HG02981 (cell line): ENCODE results near the gene CD1D.

Source experiments
- ATAC-seq: cut with Tn5 transposase; IDR thresholded peaks from one replicate; pipeline ENCODE4 v1.9.1; 2021; ENCODE audit warnings: mild to moderate bottlenecking, moderate library complexity; ENCODE audit not compliant: unreplicated experiment

Gene CD1D

DNA sequence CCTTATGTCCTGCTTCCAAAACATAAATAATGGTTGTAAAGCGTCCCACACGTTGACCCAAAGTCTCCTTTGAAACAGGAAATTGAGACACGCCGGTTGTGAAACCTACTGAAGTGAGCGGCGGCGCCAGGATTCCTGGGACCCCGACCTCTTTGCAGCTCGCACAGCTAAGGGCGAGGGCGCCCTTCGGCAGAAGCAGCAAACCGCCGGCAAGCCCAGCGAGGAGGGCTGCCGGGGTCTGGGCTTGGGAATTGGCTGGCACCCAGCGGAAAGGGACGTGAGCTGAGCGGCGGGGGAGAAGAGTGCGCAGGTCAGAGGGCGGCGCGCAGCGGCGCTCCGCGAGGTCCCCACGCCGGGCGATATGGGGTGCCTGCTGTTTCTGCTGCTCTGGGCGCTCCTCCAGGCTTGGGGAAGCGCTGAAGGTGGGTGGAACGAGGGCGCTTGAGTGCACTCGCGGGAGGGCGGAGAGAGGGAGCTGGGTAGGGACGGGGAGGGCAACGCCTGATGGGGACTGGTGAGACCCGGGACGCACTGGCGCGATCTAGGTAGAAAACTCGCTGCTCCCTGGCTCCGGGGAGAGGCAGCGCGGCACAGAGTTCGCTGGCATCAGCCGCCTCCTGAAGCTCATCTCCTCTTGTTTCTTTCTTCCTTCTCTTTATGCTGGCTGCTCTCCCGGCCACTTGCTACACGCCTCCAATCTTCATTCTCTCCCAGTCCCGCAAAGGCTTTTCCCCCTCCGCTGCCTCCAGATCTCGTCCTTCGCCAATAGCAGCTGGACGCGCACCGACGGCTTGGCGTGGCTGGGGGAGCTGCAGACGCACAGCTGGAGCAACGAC, at the start of gene CD1D:
Gene CD1D (plus strand): TSS at position 155 of the 836 bp plus-strand sequence. CDS start 207 bp downstream, at position 362.
- no peak for ATAC-seq

DNA sequence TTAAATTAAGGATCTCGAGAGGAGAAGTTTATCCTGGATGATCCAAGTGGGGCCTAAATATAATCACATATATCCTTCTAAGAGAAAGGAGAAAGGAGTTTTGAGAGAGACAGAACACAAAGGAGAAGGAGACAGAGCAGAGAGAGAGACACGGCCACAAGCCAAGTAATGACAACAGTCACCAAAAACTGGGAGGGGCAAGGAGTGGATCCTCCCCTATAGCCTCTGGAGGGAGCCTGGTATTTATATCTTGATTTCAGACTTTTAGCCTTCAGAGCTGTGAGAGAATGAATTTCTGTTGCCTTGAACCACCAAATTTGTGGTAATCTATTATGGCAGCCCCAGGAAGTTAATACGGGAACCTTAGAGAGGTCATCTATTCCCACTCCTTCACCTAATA, 49.5 kb upstream of the CD1D start:
- ATAC-seq: no peak

DNA sequence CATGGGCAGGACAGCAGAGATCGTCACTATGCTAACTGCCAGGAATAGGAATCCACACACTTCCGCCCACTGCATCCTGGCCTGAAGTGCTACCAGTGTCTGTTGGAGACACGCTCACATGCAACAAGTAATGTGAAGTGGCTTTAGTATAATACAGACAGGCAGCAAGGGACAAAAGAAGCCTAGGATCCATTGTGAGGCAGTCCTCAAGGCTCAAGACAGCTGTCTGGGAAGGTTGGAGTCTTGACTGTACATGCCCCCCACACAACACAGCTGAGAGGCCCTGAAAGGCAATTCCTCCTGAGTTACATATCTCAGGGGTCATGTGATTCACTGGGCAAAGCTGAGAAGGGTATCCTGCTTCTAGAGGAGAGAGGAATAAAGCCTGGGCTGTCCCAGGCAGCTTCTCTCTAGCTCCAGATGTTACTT, 39.9 kb upstream of the CD1D start:
- ATAC-seq: no peak

DNA sequence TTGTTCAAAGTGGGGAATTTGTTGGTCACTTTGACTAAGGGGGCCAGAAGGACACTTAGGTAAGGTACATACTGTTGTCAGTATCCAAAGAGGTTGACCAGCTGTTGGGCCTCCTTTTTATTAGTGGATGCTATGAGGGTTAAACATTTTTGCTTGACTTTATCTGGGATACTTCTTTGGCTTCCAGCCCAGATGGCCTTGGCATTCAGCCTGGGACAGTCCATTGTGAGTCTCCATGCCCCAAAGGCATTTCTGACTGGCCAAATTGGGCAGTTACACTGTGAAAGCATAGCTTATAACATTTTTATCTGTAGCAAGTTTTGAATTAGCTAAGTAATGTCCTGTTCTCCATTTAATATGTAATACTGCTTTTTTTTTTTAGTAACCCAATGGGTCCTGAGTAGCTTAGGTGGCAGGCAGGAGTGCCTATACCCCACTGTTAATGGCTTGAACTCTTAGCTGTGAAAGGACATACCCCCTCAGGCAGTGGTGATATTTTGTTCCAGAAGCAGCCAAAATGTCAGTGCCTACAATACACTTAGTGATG, 35.4 kb upstream of the CD1D start:
- ATAC-seq: no peak

DNA sequence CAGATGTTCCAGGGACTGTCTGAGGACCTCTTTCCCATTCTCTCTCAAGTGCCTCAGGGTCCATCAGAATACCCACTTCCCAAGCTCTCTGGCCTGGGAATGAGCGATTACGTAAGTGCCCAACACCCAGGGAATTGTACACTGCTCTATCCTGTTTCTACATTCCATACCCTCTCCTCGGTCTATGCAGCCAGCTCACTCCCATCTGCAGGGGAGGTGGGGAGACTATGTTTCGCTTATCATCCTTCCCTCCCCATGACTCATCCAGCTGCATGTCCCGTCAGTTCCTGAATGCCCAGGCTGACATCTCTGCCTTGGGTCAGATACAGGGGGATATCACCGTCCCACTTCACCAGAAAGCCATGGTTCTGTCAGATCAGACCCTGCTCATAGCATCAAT, 34.5 kb upstream of the CD1D start:
- ATAC-seq: no peak

DNA sequence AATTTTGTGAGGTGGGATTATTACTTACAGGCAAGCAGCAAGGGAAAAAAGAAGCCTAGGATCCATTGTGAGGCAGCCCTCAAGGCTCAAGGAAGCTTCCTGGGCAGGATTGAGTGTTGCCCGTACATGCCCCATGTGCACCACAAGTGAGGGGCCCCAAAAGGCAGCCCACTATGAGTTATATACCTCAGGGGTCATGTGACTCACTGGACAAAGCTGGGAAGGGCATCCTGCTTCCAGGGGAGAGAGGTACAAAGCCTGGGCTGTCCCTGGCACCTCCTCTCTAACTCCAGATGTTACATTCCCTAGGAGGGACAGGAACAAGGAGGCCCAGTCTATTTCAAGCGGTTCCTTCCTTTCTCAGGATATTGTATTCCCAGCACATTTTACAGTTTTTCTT, 34.0 kb upstream of the CD1D start:
- ATAC-seq: no peak

DNA sequence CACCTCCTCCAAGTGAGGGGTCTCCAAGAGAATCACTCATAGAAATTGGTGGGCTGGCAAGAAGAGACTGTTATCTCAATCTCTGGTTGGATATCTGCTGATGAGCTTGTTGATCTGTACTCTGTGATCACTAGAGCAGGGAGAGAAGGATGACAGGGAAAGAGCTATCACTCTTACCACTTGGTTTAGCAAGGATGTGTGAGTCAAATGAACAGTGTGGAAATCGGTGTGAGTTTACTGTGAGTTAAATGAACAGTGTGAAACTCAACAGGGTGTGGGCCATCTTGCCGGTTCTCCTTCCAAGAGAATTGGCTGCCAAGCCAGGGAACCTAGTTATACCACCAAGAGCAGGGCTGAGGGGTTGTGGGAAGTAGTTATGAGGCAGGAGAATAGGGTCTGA, 33.3 kb upstream of the CD1D start:
- ATAC-seq: no peak

DNA sequence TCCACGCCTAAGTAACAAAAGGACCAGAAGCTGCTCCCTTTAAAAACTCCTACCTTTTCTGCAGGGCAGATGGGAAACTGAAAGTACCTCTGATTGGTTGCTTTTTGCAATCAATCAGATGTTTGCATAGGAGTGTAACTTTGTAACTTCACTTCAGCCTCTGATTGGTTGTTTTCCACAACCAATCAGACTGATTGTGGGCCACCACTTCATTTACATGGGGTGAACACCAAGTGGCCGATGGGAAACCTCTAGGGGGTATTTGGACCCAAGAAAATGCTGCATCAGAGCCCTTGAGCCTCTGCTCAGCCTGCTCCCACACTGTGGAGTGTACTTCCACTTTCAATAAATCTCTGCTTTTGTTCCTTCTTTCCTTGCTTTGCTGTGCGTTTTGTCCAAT, 32.8 kb upstream of the CD1D start:
- ATAC-seq: no peak

DNA sequence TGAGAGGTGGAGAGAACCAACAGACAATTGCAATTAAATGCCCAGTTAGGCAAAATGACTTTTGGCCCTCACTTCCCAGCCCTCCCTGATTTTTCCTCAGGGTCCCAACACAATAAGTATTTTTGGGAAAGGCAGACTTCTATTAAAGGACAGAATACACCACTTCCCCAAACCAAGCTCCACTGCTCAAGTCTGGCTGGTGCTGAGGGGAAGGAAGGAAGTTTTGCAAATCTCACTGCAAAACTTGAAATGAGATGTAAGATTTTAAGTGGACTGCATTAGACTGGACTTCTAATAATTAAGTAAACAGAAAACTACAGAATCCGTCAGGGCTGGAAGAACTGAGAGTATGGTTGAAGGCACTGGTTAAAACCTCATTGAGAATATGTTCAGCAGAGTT, 32.2 kb upstream of the CD1D start:
- ATAC-seq: no peak

DNA sequence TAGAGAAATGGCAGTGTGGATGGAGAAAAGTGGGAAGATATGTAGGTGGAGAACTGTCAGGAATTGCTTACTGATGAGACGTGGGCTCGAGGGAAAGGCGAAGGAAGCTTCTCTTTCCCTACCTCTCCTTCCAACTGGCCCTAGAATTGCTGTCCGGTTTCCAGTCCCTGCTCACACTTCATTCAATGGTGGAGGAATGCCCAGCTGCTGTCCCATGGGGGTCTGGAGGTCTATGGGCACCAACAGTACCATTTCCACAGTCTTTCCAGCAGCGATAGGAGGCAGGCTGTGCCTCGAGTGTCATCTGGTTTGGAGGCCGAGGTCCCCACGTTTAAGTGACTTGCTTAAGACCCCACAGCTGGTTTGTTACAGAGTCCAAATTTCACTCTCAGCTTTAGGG, 31.5 kb upstream of the CD1D start:
- no peak for ATAC-seq

DNA sequence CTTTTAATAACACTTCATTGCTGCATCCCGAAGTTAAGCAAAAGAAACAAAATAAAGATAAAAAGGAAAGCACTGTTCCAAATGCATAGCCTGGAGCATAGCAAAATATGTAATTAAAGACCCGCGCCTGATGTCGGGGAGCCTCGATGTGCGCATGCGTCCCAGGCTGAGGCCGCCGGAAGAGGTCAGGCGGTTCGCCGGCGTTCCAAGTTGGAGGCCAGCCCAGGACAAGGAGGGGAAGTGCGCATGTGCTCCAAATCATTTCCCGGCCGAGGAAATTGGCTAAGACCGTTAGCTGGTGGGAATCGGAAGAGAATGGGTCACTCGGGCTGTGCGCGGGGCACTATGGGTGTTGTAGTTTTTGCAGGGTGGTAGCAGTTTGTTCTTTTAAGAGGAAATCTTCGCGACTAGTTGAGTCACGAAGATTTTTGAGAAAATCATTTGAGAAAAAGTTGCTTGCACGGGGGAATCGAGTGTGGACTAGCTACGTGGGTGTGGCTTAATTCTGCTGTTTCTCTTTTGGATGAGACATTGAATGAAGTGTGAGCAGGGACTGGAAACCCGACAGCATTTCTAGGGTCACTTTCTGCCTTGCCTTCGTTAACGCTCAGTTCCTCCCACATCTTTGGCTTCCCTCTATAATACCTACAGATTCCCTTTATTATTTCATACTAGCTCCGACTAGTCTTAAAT, 31.0 kb upstream of the CD1D start:
- no peak for ATAC-seq

DNA sequence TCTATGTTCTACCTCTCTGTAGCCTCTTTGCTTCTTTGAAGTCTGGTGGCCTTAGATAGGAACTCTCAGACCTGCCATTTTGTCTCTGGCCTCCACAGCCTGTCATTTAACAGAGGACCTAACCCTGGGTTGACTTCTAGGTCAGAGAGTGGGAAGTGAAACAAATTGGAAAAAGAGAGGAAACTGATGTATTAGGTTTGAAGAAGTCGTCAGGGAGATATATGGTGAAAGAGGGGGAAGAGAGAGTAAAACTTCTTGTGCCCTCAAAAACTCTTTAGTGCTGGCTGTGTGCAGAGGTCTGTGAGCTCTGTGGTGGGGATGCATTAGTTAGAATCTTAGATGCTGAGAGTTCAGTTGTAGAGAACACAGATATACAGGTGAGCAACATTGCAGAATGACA, 30.2 kb upstream of the CD1D start:
- ATAC-seq: no peak

DNA sequence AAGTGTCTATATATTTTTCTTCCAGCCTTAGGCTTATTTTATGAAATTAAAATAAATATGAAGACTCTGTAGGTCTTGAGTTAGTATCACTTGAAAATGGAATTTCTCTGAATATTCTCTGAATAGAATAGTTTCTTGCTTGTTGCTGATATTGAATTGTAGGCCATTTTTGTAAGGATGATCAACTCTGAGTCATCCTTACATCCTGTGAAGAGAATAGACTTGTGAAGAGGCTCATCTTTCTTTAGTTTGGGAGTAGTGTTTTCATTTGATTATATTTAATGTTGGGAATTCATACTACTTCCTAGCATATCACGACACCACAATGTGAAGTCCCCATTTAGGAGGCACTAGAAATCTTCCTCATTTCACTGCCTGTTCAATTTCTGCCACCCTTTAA, 27.5 kb upstream of the CD1D start:
- ATAC-seq: no peak

DNA sequence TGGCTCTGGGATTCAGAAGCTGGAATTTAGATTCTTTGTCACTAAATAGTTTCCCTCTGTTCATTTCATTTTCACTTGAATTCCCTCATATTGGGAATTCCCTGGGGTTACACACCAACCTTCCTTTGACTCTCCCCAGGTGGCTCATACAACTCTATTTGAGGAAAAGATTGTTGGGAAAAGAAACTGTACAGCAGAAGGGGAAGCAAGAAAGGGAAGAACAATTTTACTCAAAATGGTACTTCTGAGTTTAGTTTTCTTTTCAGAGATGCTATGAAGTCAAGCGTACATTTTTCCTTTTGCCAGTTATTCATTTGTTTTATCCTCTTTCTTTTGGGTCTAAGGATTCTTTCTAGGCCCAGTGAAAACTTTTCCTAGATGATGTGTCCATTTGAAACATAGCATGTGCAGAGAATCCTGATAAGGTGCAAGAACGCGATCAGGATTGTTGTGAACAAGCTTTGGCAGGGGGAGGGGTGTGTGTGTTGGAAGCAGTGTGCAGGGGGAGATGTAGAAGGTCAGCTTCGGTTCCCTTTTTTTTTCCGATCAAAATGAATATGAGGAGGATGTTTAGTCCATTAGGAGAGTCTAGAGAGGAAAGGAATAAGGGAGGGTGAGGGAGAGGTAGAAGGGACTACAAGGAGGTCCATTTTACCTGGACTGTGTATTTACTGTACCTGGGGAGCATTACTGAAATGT, 26.8 kb upstream of the CD1D start:
- no peak for ATAC-seq

DNA sequence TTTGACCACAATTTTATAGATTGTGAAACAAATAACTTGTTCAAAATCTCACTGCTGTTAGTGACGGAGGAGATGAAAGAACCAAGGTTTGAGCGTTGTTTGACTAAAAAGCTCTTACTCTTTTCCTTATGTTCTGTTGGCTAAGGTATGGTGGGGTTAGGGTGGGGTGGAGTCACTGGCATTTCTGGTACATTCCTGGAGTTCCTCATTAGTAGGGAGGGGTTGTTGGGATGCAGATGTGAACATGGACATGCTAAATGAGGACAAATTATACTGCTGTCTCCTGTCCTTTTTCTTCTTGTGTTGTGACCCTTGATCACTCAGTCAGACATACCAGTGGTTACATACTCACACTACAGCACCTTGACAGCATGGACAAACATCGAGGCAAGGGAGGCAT, 26.2 kb upstream of the CD1D start:
- ATAC-seq: no peak

DNA sequence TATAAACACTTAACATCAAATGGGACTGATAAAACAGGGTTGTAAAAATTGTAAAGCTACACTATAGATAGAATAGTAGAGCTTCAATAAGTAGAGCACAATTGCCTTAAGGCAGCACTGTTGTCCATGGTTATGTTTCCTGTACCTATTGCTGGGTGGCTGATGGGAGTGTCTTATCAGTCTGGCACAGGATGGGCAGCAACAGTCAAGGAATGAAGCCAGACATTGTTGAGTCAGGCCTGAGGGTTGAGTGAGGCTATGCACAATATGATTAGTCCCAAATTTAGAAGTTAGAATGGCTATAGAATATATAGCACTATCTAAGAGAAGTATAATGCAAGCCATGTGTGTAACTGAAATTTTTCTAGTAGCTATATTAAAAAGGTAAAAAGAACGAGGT, 25.0 kb upstream of the CD1D start:
- ATAC-seq: no peak

DNA sequence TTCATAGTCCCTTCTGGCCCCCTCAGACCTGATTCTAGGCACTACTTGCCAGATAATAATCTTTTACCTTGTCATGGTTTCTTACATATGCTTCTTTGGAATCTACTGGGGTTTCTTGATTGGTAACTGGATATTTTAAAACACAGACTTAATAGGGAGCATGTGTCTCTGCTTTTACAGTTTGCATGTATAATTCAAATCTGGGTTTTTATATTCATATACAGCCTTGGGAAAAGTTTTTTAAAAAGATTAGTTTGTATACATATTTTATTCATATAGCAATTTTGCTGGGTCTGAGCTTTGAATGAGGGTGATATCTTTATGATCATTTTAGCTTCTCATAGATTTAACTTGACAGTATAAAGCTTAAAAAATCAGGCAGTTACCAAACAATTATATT, 21.1 kb upstream of the CD1D start:
- no peak for ATAC-seq

DNA sequence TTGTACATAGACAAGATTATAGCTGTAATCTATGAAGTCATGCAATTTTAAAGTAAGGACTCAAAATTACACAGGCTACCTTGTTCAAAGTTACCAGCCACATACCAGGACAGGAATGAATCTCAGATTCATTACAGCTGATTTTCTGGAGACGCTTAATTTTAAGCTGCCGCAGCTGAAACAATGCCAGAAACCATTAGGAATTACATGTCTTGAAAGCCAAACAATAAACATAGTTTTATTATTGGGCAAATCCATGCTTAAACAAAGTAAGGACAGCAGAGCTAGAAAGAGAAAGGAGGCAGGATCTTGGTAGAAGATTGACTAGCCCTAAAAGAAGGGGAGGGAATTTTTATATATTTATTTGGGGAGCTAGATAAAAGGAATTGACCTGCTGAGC, 19.2 kb upstream of the CD1D start:
- no peak for ATAC-seq

DNA sequence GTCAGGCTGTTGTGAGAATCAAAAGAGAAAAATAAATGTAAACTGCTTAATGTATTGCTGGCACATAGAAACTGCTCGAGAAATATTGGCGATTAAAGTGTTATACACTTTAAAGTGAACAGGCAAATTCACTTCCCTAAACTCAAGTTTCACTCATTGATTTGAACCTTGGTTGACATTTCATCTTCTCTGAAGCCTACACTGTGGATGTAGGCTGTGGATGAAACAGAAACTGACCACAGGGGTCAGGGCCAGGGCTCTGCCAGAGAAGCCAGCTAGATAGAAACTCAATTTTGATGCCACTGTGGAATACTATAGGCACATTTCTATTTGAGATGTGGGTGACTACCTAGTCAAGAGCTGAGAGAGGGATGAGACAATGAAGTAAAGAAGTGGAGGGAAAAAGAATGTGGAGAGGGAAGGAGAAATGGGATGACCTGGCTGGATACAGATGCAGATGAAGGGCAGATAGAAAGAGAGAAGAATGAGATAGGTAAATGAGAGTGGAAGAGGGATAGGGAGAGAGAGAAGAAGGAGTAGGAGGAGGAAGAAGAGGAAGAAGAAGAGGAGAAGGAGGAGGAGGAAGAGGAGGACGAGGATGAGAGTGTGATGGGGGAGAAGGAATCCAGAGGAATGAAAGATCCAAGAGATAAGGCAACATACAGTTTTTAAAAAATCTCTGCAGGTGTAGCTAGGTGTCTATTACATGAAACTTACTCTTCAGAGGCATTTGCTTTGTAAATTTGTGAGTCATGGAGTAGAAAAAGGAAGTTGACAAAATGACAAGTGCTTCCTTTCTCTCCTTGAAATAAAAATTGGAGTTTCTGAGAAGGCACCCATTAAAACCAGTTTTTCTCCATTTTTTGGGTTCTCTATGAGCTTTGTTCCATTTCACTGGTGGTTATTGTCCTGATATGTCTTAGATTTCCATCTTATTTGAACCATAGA, 17.4 kb upstream of the CD1D start:
- peak; percentile 99 for ATAC-seq

DNA sequence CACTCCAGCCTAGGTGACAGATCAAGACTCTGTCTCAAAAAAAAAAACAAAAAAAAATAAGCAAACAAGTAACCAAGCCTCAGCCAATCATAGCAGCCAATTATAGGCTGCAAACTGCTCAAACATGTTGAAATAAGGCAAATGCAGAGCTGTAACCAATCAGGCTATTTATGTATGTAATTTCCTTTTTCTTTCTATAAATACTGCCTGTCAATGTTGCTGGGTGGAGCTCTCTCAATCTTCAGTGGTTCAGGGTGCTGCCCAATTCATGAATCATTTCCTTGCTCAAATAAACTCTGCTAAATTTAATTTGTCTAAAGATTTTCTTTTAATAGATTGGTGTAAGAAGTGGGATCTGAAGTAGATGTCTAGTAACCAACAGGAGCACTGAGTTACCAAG, 11.6 kb upstream of the CD1D start:
- ATAC-seq: no peak
